T-cell (primary cell): ENCODE data around the gene PUS10. TPM values are rescaled to one million over a fixed set of nuclear protein-coding genes. Genes with fewer than 3 reads are reported as not detected.
"Not testable (repeated sequence)": the region's sequence is repeated elsewhere in the genome, so short reads cannot be mapped to it uniquely, and the experiment has no call there.

Source experiments
- ATAC-seq, 4 experiments: fragments of 200-7000 bp in 3 of 4; fragments of 150-1000 bp in 1 of 4; cut with Tn5 transposase; replicated peaks in 1 of 4; 1 replicate in 3 of 4; 2 replicates in 1 of 4; pipeline ENCODE4 v1.10.0; 2021; ENCODE audit warnings: moderate library complexity in 3 of 4, mild to moderate bottlenecking in 2 of 4, moderate number of reproducible peaks in 1 of 4
- CTCF ChIA-PET, 2 donors: fragments of 300-600 bp; sonication (Branson Sonifier 250); formaldehyde crosslinking; loops; one replicate each; lab custom pipeline; 2022; ENCODE audit warnings: antibody characterized with exemption in 2 of 2; lab: Charles Lee
- POLR2A ChIA-PET, 2 donors: fragments of 300-600 bp; sonication (Branson Sonifier 250); formaldehyde crosslinking; loops; one replicate each; lab custom pipeline; 2022; ENCODE audit warnings: antibody characterized with exemption in 2 of 2; lab: Charles Lee
- DNase-seq, 35 experiments: peaks; one replicate each; pipeline versions ENCODE4 v3.0.0 to v3.0.0-alpha.2; 2013 to 2023
- H3K27ac ChIP-seq: one replicate; pipeline ENCODE4 v1.5.1; 2013; ENCODE audit warnings: low read length
- H3K27me3 ChIP-seq, 2 experiments: replicated peaks in 1 of 2; 1 replicate in 1 of 2; 2 replicates in 1 of 2; pipeline versions ENCODE4 v1.6.1 to v1.7.0; 2013; ENCODE audit warnings: low read length in 1 of 2, mixed read lengths in 1 of 2; ENCODE audit not compliant: control insufficient read depth in 2 of 2, insufficient read depth in 2 of 2; ENCODE audit errors: extremely low read depth in 1 of 2
- H3K36me3 ChIP-seq, 2 donors: 1 replicate in 1 of 2; 2 replicates in 1 of 2; pipeline versions ENCODE4 v1.6.1 to v1.7.0; 2013; ENCODE audit warnings: low read length in 1 of 2; ENCODE audit not compliant: control insufficient read depth in 2 of 2, insufficient read depth in 1 of 2; ENCODE audit errors: extremely low read depth in 1 of 2
- H3K4me1 ChIP-seq, 2 experiments: 1 replicate in 1 of 2; 2 replicates in 1 of 2; pipeline versions ENCODE4 v1.6.1 to v1.7.0; 2013; ENCODE audit warnings: low read length in 2 of 2, mixed read lengths in 1 of 2; ENCODE audit not compliant: insufficient read depth in 2 of 2, control insufficient read depth in 1 of 2; ENCODE audit errors: extremely low read depth in 1 of 2
- H3K4me3 ChIP-seq, 2 donors: 1 replicate in 1 of 2; 2 replicates in 1 of 2; pipeline versions ENCODE4 v1.5.1 to v1.7.0; 2013; ENCODE audit warnings: mild to moderate bottlenecking in 2 of 2, low read length in 1 of 2, moderate library complexity in 1 of 2; ENCODE audit not compliant: control insufficient read depth in 1 of 2; ENCODE audit errors: extremely low read depth in 1 of 2
- H3K9me3 ChIP-seq: 2 replicates; pipeline ENCODE4 v1.7.0; 2013
- H3K27ac Mint-ChIP-seq, 2 donors: one replicate each; pipeline ENCODE4 v1.8.0; 2020 to 2021; ENCODE audit warnings: mild to moderate bottlenecking in 2 of 2, mixed read lengths in 2 of 2
- H3K27me3 Mint-ChIP-seq, 2 donors: one replicate each; pipeline ENCODE4 v1.8.0; 2021 to 2022; ENCODE audit warnings: mixed read lengths in 2 of 2
- H3K36me3 Mint-ChIP-seq: one replicate; pipeline ENCODE4 v1.8.0; 2021; ENCODE audit warnings: mixed read lengths
- H3K4me1 Mint-ChIP-seq, 3 donors: one replicate each; pipeline ENCODE4 v1.8.0; 2020 to 2022; ENCODE audit warnings: mixed read lengths in 3 of 3, mild to moderate bottlenecking in 1 of 3
- H3K4me3 Mint-ChIP-seq, 3 donors: one replicate each; pipeline ENCODE4 v1.8.0; 2020 to 2022; ENCODE audit warnings: mild to moderate bottlenecking in 3 of 3, mixed read lengths in 3 of 3, moderate library complexity in 3 of 3
- H3K9me3 Mint-ChIP-seq, 3 donors: one replicate each; pipeline ENCODE4 v1.8.0; 2020 to 2022; ENCODE audit warnings: mixed read lengths in 3 of 3
- WGBS: methylation state at CpG from one replicate; pipeline ENCODE4 v1.1.5; 2013; ENCODE audit warnings: missing lambda C conversion rate; ENCODE audit not compliant: insufficient coverage; 5-methylcytosine and 5-hydroxymethylcytosine counted together
- total RNA-seq, 35 experiments: library from RNA in 6 of 35; stranded (reverse) in 6 of 35; fragments of 120-200 nt in 1 of 35; gene quantifications; one replicate each; pipeline versions ENCODE4 v1.2.1 to v1.2.4 and lab custom pipeline; 2013 to 2026

The PUS10 gene
- total RNA-seq, 5 donors from 2014 or later (not counting 1 experiment from before 2014, with no cell fraction given), result 5.2 to 6.4 (median 5.6) TPM

DNA sequence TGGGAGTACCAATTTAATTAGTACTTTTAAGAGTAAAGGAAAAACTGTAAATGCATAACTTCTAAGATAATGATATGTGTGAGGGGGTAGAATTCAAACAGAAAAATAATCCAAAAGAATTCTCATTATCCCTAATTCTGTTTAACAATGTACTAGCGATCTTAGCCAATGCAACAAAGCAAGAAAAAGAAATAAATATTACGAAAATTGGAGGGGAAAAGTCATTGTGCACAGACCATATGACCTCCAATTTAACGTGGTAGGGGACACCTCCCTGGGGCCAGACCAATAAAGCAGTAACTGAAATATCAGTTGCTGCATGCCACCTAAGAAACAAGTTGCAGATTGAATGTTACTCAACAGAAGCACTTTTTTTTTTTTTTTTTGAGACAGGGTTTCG lies 26.4 kb downstream of the PUS10 start:
- Histone ChIP-seq H3K27ac (no peak overlapping the region), H3K36me3 (peaks cover 0 to 6% of the 10 kb centered on the region in 2 donors), H3K27me3 (no peaks in the 10 kb centered on the region), H3K9me3 (no peaks in the 10 kb centered on the region), H3K4me1 (peaks cover 0 to 4% of the 10 kb centered on the region in 2 experiments), H3K4me3 (no peak overlapping the region)
- CTCF ChIA-PET, result interaction anchor here (1.0 to 2.0 kb wide), 2 partner anchors 12 to 284 kb away, joined by 5 to 8 read pairs; no protein-coding TSS in a partner anchor
- H3K27me3 Mint-ChIP-seq, result no peaks in the 10 kb centered on the region
- H3K4me1 Mint-ChIP-seq, result peaks cover 7 to 19% (median 13%) of the 10 kb centered on the region in 3 donors
- H3K36me3 Mint-ChIP-seq, result peaks cover 18% of the 10 kb centered on the region
- peaks cover 0 to 8% (median 2%) of the 10 kb centered on the region in 3 donors for H3K9me3 Mint-ChIP-seq
- no peak overlapping the region for H3K4me3 Mint-ChIP-seq
- no peak overlapping the region for H3K27ac Mint-ChIP-seq
- DNase-seq (no peak), ATAC-seq (no peak)
- POLR2A ChIA-PET, result interaction anchor here (0.5 to 0.8 kb wide), 3 partner anchors 65 to 190 kb away, joined by 3 to 4 read pairs (median 3); no protein-coding TSS in a partner anchor
- WGBS, result 100% methylated on average over 4 of the region's 4 CpGs

- no peaks in the 10 kb centered on the region for H3K27me3 ChIP-seq
- DNase-seq, result no peak
- H3K36me3 Mint-ChIP-seq, result peaks cover 18% of the 10 kb centered on the region
- ChIA-PET CTCF (interaction anchor here in 1 of 2 donors (0.9 kb wide), 1 partner anchor 24 kb away, joined by 4 read pairs; no protein-coding TSS in a partner anchor), POLR2A (no interaction called here)
- H3K9me3 Mint-ChIP-seq, result peaks cover 0 to 8% (median 2%) of the 10 kb centered on the region in 3 donors
- no peak overlapping the region for H3K4me3 Mint-ChIP-seq
- no peaks in the 10 kb centered on the region for H3K27me3 Mint-ChIP-seq
- no peaks in the 10 kb centered on the region for H3K9me3 ChIP-seq
- no peak overlapping the region for H3K27ac ChIP-seq
- H3K4me1 ChIP-seq, result peaks cover 0 to 4% of the 10 kb centered on the region in 2 experiments
- H3K4me3 ChIP-seq, result no peak overlapping the region
- no peak overlapping the region for H3K27ac Mint-ChIP-seq
- 87% methylated on average over 2 of the region's 2 CpGs for whole genome bisulfite sequencing
- ATAC-seq, result no peak
- H3K36me3 ChIP-seq, result no peaks in the 10 kb centered on the region
- peaks cover 7 to 19% (median 13%) of the 10 kb centered on the region in 3 donors for H3K4me1 Mint-ChIP-seq
These were observed 28.8 kb downstream of the PUS10 start for GRCh38 chr2:60989259-60989658.

DNA sequence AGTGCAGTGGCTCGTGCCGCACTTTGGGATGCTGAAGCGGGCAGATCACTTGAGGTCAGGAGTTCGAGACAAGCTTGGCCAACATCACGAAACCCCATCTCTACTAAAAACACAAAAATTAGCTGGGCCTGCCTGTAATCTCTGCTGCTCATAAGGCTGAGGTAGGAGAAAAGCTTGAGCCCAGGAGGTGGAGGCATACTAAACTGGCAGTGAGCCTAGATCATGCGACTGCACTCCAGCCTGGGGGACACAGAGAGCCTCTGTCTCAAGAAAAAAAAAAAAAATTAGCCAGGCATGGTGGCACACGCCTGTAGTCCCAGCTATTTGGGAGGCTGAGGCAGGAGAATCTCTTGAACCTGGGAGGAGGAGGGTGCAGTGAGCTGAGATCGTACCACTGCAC lies 30.4 kb downstream of the PUS10 start:
- not testable (repeated sequence) for DNase-seq, H3K4me3 Mint-ChIP-seq, H3K4me1 ChIP-seq, ATAC-seq, H3K9me3 ChIP-seq, H3K36me3 ChIP-seq, H3K4me3 ChIP-seq, H3K27me3 ChIP-seq, H3K9me3 Mint-ChIP-seq, H3K27ac Mint-ChIP-seq, H3K27ac ChIP-seq, H3K27me3 Mint-ChIP-seq
- WGBS, result 100% methylated on average over 1 of the region's 8 CpGs
- ChIA-PET CTCF (interaction anchor here (1.7 to 2.6 kb wide), 3 partner anchors 11 to 24 kb away, joined by 4 to 9 read pairs (median 6); no protein-coding TSS in a partner anchor), POLR2A (interaction anchor here in 1 of 2 donors (0.7 kb wide), 1 partner anchor 53 kb away, joined by 5 read pairs; no protein-coding TSS in a partner anchor)
- Mint-ChIP-seq H3K36me3 (peaks cover 17% of the 10 kb centered on the region), H3K4me1 (peaks cover 1 to 10% (median 6%) of the 10 kb centered on the region in 3 donors)

DNA sequence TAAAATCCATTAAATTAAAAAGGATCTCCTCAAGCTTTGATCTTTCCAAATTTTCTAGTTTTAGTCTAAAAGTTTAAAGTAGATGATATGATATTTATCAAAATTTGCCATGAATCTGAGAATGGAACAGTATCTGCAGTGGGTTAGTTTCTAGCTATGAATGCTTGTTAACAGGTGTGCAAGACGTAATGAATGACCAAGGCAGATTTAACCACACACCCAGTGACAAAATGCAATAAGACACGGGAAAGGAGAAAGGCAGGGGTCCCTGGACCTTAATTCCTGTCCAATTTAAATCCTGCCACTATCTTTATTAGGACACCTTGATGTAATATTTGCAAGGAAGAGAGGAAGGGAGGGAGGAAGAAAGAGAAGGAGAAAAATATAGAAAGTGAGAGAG lies 31.0 kb downstream of the PUS10 start:
- Histone ChIP-seq H3K4me1 (no peaks in the 10 kb centered on the region), H3K27ac (no peak overlapping the region), H3K4me3 (no peak overlapping the region), H3K36me3 (no peaks in the 10 kb centered on the region), H3K27me3 (no peaks in the 10 kb centered on the region), H3K9me3 (no peaks in the 10 kb centered on the region)
- DNase-seq (no peak), ATAC-seq (no peak)
- ChIA-PET CTCF (interaction anchor here (0.6 to 2.6 kb wide), 4 partner anchors 11 to 23 kb away, joined by 3 to 9 read pairs (median 5); no protein-coding TSS in a partner anchor), POLR2A (interaction anchor here (0.6 to 1.0 kb wide), 4 partner anchors 16 to 106 kb away, joined by 3 to 5 read pairs (median 4); no protein-coding TSS in a partner anchor)
- WGBS, result no CpG with 5 or more reads among the region's 2 CpGs
- H3K27me3 Mint-ChIP-seq, result no peaks in the 10 kb centered on the region
- H3K36me3 Mint-ChIP-seq, result peaks cover 16% of the 10 kb centered on the region
- H3K4me1 Mint-ChIP-seq, result peaks cover 0 to 5% (median 0%) of the 10 kb centered on the region in 3 donors
- peaks cover 0 to 8% (median 2%) of the 10 kb centered on the region in 3 donors for H3K9me3 Mint-ChIP-seq
- H3K4me3 Mint-ChIP-seq, result no peak overlapping the region
- no peak overlapping the region for H3K27ac Mint-ChIP-seq

DNA sequence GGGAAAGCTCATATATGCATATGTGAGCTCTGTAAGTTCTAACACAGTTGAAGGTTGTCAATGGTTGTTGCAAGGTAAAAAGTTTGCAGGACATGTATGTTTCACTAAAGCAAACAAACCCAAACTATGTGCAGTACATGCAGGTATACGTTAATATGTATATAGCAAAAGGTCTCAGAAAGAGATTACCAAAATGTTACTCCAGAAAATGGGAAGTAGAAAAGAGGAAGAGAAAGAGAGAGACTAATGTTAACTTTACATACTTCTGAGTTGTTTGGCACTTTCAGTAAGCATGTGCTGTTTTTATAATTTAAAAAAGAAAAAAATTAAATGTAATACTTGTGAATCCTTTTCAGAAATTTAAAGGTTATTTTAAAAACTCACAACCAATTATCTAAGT lies 33.3 kb downstream of the PUS10 start:
- Histone ChIP-seq H3K27me3 (no peaks in the 10 kb centered on the region), H3K27ac (no peak overlapping the region), H3K9me3 (no peaks in the 10 kb centered on the region), H3K4me1 (no peaks in the 10 kb centered on the region), H3K36me3 (no peaks in the 10 kb centered on the region), H3K4me3 (no peak overlapping the region)
- Mint-ChIP-seq H3K27me3 (no peaks in the 10 kb centered on the region), H3K4me3 (no peak overlapping the region), H3K27ac (no peak overlapping the region), H3K36me3 (peaks cover 3% of the 10 kb centered on the region), H3K4me1 (peaks cover 2 to 7% (median 7%) of the 10 kb centered on the region in 3 donors), H3K9me3 (no peaks in the 10 kb centered on the region)
- no peak for ATAC-seq
- CTCF ChIA-PET, result interaction anchor here in 1 of 2 donors (1.0 kb wide), 1 partner anchor 69 kb away, joined by 3 read pairs; no protein-coding TSS in a partner anchor
- no CpG with 5 or more reads among the region's 1 CpG for WGBS
- no peak for DNase-seq
- POLR2A ChIA-PET, result interaction anchor here in 1 of 2 donors (0.6 kb wide), 1 partner anchor 8 kb away, joined by 4 read pairs; no protein-coding TSS in a partner anchor

GRCh38 chr2:60982066-60982465 lies 36.0 kb downstream of the PUS10 start:
- H3K36me3 Mint-ChIP-seq, H3K9me3 ChIP-seq, H3K9me3 Mint-ChIP-seq, H3K27ac Mint-ChIP-seq, H3K27me3 Mint-ChIP-seq, H3K36me3 ChIP-seq, H3K4me3 ChIP-seq, H3K4me1 ChIP-seq, DNase-seq, ATAC-seq, H3K4me3 Mint-ChIP-seq, H3K27ac ChIP-seq, H3K27me3 ChIP-seq: not testable (repeated sequence)
- WGBS, result 100% methylated on average over 1 of the region's 3 CpGs
- ChIA-PET CTCF (interaction anchor here in 1 of 2 donors (1.0 to 1.1 kb wide), 2 partner anchors 11 to 17 kb away, joined by 3 to 5 read pairs; no protein-coding TSS in a partner anchor), POLR2A (interaction anchor here in 1 of 2 donors (0.6 kb wide), 1 partner anchor 133 kb away, joined by 3 read pairs; no protein-coding TSS in a partner anchor)
- H3K4me1 Mint-ChIP-seq, result peaks cover 10 to 20% (median 16%) of the 10 kb centered on the region in 3 donors
